DND-41 (cell line): ENCODE data around the gene ABLIM2.
A peak's percentile ranks its signal among the peaks of the same experiment; 100 is the strongest.

Experiments used
- ATAC-seq: fragments of 200-7000 bp; cut with Tn5 transposase; 3 replicates; pipeline ENCODE4 v1.9.1; 2021; ENCODE audit warnings: low read depth; ENCODE audit not compliant: insufficient read depth
- DNase-seq: peaks from one replicate; pipeline ENCODE4 v3.0.0-alpha.2; 2020
- H2AFZ ChIP-seq: 2 replicates; pipeline ENCODE4 v1.6.0; 2012; ENCODE audit warnings: low read depth, low read length
- H3K27ac ChIP-seq: 2 replicates; pipeline ENCODE4 v1.5.1; 2012; ENCODE audit warnings: low read length, inconsistent platforms
- H3K27me3 ChIP-seq: fragments of 200-600 bp; sonication (generic); 2 replicates; pipeline ENCODE4 v1.6.0; 2012; ENCODE audit warnings: low read length, mild to moderate bottlenecking, inconsistent platforms; ENCODE audit not compliant: insufficient read depth, poor library complexity
- H3K36me3 ChIP-seq: 2 replicates; pipeline ENCODE4 v1.5.1; 2012; ENCODE audit warnings: low read length, inconsistent platforms; ENCODE audit not compliant: insufficient read depth
- H3K4me1 ChIP-seq: 2 replicates; pipeline ENCODE4 v1.5.1; 2012; ENCODE audit warnings: mild to moderate bottlenecking, low read length; ENCODE audit not compliant: insufficient read depth
- H3K4me2 ChIP-seq: 2 replicates; pipeline ENCODE4 v1.6.0; 2012; ENCODE audit warnings: mild to moderate bottlenecking, moderate library complexity, low read length, inconsistent platforms; ENCODE audit not compliant: insufficient read depth
- H3K4me3 ChIP-seq, 2 experiments: fragments of 200-600 bp in 1 of 2; shearing (Covaris generic) in 1 of 2; 2 replicates each; pipeline ENCODE4 v1.5.1; 2012 to 2016; ENCODE audit warnings: inconsistent platforms in 2 of 2, low read length in 2 of 2, mild to moderate bottlenecking in 2 of 2, low read depth in 1 of 2, moderate library complexity in 1 of 2
- H3K79me2 ChIP-seq: 2 replicates; pipeline ENCODE4 v1.6.0; 2012; ENCODE audit warnings: low read length, inconsistent platforms; ENCODE audit not compliant: insufficient read depth
- H3K9ac ChIP-seq: 2 replicates; pipeline ENCODE4 v1.6.0; 2012; ENCODE audit warnings: low read depth, mild to moderate bottlenecking, inconsistent platforms, low read length, moderate library complexity
- H3K9me3 ChIP-seq: 2 replicates; pipeline ENCODE4 v1.5.1; 2012; ENCODE audit warnings: low read length, moderate library complexity, mild to moderate bottlenecking, inconsistent platforms; ENCODE audit not compliant: insufficient read depth, severe bottlenecking
- H4K20me1 ChIP-seq: 2 replicates; pipeline ENCODE4 v1.6.0; 2012; ENCODE audit warnings: low read length; ENCODE audit not compliant: insufficient read depth
- EZH2 ChIP-seq: IDR thresholded peaks from 3 replicates; pipeline ENCODE4 v1.6.1; 2012; ENCODE audit warnings: borderline replicate concordance, low read depth, mild to moderate bottlenecking, moderate library complexity, low read length, inconsistent platforms; ENCODE audit not compliant: severe bottlenecking
- TF ChIP-seq, protein P1 (sequence below): IDR thresholded peaks from 2 replicates; pipeline ENCODE4 v1.5.1; 2012; ENCODE audit warnings: borderline replicate concordance, low read length, moderate library complexity, mild to moderate bottlenecking; ENCODE audit not compliant: poor library complexity, severe bottlenecking; ENCODE audit errors: extremely low read depth

The ABLIM2 gene

DNA sequence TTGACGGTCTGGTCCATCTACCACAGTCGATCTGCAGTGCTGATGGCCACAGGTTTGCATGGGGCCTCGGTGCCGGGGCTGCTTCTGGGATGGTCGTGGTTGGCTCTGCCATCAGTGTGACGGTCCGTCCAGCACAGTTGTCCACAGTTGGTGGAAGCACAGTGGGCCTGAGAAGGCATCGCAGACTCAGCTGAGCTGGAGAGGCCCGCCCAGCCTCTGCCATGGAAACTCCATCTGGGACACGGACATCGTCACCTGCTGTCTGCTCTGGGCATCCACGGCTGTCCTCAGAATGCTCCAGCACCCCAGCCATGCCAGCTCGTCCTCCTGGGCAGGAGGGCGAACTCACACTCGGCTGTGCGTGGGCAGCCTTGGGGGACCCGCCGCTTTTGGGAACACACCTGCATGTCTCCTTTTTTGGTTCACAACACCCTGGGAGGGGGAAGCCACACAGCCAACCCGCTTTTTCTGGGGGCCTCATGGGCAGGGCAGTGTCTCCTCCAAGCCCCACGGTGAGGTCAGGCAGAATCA, 33.0 kb downstream of the ABLIM2 start:
- ATAC-seq, result no peak
- DNase-seq, result no peak
- no peaks in the 10 kb centered on the region for H3K79me2 ChIP-seq
- H3K36me3 ChIP-seq, result no peaks in the 10 kb centered on the region
- H3K4me1 ChIP-seq, result no peaks in the 10 kb centered on the region
- no peak overlapping the region for H3K27ac ChIP-seq
- no peak overlapping the region for H3K4me3 ChIP-seq
- no peak overlapping the region for H2AFZ ChIP-seq
- H4K20me1 ChIP-seq, result 0 out of 2 replicates have a peak, but pooled peaks cover 15% of the 10 kb centered on the region
- H3K4me2 ChIP-seq, result no peak overlapping the region
- H3K9me3 ChIP-seq, result no peaks in the 10 kb centered on the region
- H3K9ac ChIP-seq, result no peak overlapping the region
- TF ChIP-seq EZH2, result no peak
- TF ChIP-seq, protein P1, sequence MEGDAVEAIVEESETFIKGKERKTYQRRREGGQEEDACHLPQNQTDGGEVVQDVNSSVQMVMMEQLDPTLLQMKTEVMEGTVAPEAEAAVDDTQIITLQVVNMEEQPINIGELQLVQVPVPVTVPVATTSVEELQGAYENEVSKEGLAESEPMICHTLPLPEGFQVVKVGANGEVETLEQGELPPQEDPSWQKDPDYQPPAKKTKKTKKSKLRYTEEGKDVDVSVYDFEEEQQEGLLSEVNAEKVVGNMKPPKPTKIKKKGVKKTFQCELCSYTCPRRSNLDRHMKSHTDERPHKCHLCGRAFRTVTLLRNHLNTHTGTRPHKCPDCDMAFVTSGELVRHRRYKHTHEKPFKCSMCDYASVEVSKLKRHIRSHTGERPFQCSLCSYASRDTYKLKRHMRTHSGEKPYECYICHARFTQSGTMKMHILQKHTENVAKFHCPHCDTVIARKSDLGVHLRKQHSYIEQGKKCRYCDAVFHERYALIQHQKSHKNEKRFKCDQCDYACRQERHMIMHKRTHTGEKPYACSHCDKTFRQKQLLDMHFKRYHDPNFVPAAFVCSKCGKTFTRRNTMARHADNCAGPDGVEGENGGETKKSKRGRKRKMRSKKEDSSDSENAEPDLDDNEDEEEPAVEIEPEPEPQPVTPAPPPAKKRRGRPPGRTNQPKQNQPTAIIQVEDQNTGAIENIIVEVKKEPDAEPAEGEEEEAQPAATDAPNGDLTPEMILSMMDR, result no peak
- no peaks in the 10 kb centered on the region for H3K27me3 ChIP-seq

DNA sequence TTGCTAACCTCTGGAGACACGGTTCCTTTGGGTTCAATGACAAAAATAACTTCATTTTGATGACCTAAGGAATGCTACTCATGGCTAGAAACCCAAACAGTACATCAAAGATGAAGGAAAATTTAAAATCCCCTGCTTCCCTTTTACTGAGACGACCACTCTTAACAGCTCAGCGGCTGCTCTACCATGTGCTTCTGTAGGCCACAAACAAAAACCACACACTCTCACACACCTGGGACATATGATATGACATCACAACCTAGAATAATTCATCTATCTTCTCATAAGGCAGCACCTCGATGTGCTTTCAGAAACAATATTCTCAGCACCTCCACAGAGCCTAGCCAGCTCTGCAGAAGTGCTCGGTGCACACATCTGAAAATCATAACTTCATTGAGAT, 34.7 kb downstream of the ABLIM2 start:
- DNase-seq (no peak), ATAC-seq (peak; percentile 35; the same call in 1 of the 3 replicates)
- no peaks in the 10 kb centered on the region for H3K4me1 ChIP-seq
- H4K20me1 ChIP-seq, result 0 out of 2 replicates have a peak, but pooled peaks cover 8% of the 10 kb centered on the region
- no peaks in the 10 kb centered on the region for H3K36me3 ChIP-seq
- no peak overlapping the region for H2AFZ ChIP-seq
- H3K9ac ChIP-seq, result no peak overlapping the region
- H3K4me2 ChIP-seq, result no peak overlapping the region
- H3K27me3 ChIP-seq, result no peaks in the 10 kb centered on the region
- no peak overlapping the region for H3K4me3 ChIP-seq
- H3K9me3 ChIP-seq, result no peaks in the 10 kb centered on the region
- TF ChIP-seq, protein P1, result no peak
- TF ChIP-seq EZH2, result no peak
- no peak overlapping the region for H3K27ac ChIP-seq
- H3K79me2 ChIP-seq, result no peaks in the 10 kb centered on the region

- Histone ChIP-seq H2AFZ (no peak overlapping the region), H3K79me2 (no peaks in the 10 kb centered on the region), H3K9ac (no peak overlapping the region), H3K9me3 (no peaks in the 10 kb centered on the region), H3K4me3 (no peak overlapping the region), H4K20me1 (0 out of 2 replicates have a peak, but pooled peaks cover 8% of the 10 kb centered on the region), H3K27me3 (no peaks in the 10 kb centered on the region), H3K27ac (no peak overlapping the region), H3K4me2 (no peak overlapping the region), H3K36me3 (no peaks in the 10 kb centered on the region), H3K4me1 (no peaks in the 10 kb centered on the region)
- DNase-seq (no peak), ATAC-seq (no peak)
- TF ChIP-seq, protein P1, result no peak
- TF ChIP-seq EZH2, result no peak
These were observed 35.2 kb downstream of the ABLIM2 start for GRCh38 chr4:8123389-8123788.
